AG10803 (cell line): Measurements from ENCODE around the gene SMIM12.

Experiments
- DNase-seq: peaks from one replicate; pipeline ENCODE4 v3.0.0; 2010; ENCODE audit warnings: low read depth
- H3K4me3 ChIP-seq: 2 replicates; pipeline ENCODE4 v1.5.1; 2011; ENCODE audit warnings: mild to moderate bottlenecking, low read length, control low read depth
- CTCF ChIP-seq: conservative IDR thresholded peaks from 2 replicates; pipeline ENCODE4 v1.5.1; 2011; ENCODE audit warnings: mild to moderate bottlenecking, low read length, control low read depth, inconsistent platforms

The SMIM12 gene

DNA sequence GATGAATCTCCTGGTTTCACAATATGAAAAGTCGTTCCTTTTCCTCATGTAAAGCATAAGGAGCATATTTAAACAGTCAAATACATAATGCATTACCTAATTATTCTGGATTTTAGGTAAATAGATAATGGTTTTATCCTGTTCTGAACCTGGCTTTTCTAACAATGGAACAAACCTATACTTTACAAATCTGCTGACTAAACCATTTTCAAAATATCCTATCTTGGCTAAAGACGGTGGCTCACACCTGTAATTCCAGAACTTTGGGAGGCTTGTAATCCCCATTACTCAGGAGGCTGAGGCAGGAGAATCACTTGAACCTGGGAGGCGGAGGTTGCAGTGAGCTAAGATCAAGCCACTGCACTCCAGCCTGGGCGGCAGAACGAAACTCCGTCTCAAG is 2.9 kb downstream of the SMIM12 start:
- no peak overlapping the region for H3K4me3 ChIP-seq
- no peak for TF ChIP-seq CTCF
- DNase-seq, result no peak

DNA sequence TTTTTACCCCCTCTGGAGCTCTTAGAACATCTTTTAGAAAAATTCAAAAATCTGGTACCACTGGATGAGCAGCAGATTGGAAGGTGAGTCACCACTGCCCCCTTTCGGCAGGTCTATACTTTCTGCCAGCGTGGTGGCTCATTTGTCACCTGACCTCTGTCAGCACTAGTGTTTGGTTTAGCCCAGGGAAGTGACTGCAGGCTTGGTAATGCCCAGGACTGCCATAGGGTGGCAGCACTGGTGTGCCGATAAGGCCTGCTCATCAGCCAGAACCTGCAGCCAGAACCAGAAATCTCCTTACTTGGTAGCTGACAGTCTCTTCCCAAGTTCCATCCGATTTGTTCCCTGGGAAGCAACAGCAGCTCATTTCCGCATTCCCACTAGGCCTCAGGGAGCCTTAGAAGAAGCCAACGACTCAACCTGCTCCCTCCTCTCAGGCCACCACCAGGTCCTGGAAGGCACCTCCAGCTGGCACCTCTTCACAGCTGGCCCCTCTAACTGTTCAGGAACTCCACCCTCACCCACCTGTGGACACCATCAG is 6.8 kb downstream of the SMIM12 start:
- H3K4me3 ChIP-seq, result no peak overlapping the region
- peak; percentile 86 for TF ChIP-seq CTCF
- peak; percentile 92 for DNase-seq

DNA sequence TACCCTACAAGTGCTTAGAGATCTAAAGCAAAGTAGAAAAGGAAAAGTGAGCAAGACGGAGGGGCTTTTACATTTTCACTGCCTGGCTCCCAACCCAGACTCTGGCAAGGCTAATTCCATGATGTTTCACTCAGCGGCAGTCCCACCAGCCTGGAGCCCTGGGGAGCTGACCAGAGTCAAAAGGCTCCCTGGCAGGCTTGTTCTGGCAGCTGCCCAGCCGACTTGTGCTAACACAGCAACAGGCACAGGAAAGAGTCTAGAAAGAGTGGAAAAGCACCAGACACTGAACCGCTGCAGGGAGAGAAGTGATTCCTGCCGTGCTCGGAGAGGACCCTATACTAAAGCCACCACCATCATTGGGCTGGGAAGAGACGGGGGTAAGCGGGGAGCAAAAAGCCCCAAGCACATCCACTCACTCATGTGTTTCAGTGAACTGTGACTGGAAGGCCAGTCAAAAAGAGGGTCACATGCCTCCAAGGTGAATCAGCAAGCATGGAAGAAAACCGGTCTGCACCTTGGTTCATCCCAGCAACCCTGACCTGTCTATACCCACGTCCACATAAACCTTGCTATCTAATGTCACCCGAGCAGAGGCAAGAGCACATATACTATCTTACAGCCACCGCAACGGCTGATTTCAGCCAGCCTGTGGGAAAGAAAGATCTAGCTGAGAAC is 8.0 kb downstream of the SMIM12 start:
- H3K4me3 ChIP-seq, result no peak overlapping the region
- no peak for TF ChIP-seq CTCF
- DNase-seq, result no peak

GRCh38 chr1:34850382-34850781 is 9.2 kb downstream of the SMIM12 start:
- DNase-seq, result no peak
- TF ChIP-seq CTCF, result no peak
- no peak overlapping the region for H3K4me3 ChIP-seq

DNA sequence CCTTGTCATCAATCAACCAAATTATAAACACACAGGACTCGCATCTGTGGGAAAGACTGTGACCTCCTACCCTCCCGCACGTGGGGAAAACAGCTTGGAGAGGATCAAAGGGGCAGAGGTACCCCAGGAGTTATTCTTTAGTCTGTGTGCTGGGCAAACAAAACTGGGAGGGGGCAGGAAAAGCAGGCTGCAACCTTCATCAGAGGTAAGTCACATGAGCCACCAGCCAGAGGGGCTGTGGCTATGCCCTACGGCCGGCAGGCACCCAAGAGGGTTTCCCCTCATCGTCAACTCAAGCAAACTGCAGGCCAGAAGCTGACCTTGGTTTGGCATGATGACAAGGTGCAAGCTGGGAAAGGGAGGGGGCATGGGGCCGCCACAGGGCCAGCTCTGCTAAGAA is 12.5 kb downstream of the SMIM12 start:
- no peak for TF ChIP-seq CTCF
- no peak overlapping the region for H3K4me3 ChIP-seq
- no peak for DNase-seq

DNA sequence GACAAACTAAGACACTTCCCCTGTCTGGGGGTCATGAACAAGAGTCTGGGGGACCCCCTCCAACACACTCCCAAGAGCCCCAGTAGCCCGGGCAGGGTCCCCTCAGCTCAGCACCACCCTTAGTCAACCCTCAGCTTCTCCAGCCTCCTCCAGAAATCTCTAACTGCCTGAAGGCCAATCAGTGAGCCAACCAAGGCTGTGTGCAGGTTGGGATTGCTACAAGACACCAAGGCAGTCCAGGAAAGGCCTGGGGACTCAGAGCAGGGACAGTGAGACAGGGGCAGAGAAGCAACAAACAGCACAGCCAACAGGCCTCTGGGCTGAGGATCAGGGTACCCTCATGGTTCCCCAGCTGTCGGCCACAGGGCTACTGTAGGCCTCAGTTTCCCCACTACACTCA is 13.3 kb downstream of the SMIM12 start:
- no peak for DNase-seq
- no peak for TF ChIP-seq CTCF
- H3K4me3 ChIP-seq, result no peak overlapping the region

DNA sequence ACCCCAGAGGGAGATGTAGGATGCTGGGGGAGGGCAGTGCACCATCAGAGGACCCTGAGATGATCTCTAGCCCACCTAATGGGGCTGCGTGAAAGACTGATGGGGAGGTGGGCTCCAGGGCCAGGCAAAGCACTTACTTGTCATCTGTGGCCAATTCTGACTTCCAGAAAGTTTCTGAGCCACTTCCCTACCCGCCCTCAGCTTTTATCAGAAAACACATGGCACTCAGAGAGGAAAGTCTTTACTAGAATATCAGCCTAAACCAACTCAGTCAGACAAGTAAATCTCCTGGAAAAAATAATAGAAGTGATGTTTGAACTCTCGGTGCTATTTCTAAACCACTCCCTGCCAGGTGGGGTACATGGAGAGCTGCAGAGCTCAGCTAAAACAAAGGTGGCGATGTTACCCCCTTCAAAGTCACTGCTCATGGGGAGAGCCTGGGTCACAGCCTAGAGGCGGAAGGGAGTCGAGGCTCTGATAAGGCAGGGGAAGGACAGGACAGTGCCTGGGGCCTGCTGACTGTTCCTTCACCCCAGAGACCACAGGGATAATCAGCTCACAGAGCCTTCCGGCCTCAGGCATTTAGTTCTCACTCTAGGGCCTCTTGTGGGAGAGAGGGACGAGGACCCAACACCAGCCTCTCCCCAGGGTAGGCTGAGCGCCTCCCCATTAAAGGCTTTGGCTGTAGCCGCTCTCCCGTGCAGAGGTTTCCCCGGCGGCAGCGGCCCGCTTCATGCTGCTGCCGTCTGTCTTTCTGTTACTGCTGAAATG is 14.2 kb downstream of the SMIM12 start:
- DNase-seq, result no peak
- no peak for TF ChIP-seq CTCF

More for the DNA sequence above, 14.2 kb downstream of the SMIM12 start:
- H3K4me3 ChIP-seq, result no peak overlapping the region
